Astrocyte (in vitro differentiated cells and primary cell): Measurements from ENCODE around the gene PTPRK.

Experiments
- EZH2 ChIP-seq: IDR thresholded peaks from 2 replicates; pipeline ENCODE4 v1.6.1; 2012; ENCODE audit warnings: mild to moderate bottlenecking, low read length, inconsistent platforms; ENCODE audit not compliant: insufficient read depth
- TF ChIP-seq, protein P1 (sequence below): IDR thresholded peaks from 2 replicates; pipeline ENCODE4 v1.5.1; 2011; ENCODE audit warnings: low read depth, mild to moderate bottlenecking, inconsistent platforms, low read length, moderate library complexity; ENCODE audit not compliant: insufficient read depth

DNA sequence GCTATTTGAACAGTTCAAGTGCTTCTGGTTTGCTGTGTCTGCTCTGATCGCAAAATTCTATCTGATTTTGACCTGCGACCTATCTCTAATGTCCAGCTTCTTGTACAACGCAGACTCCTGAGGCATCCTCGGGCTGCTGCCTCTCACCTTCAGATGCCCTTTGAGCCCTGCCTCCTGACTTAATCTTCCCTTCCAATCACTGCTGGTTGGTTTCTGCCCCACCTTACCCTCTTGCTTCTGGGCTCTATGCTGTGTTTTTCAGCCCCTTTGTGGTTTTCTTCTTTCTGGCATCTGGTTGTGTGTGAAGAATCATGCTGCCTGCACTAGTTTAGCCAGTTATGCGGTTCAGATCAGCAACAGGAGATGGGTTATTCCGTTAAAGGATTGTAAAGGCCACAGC is 488.4 kb downstream of the PTPRK start:
- TF ChIP-seq, protein P1, sequence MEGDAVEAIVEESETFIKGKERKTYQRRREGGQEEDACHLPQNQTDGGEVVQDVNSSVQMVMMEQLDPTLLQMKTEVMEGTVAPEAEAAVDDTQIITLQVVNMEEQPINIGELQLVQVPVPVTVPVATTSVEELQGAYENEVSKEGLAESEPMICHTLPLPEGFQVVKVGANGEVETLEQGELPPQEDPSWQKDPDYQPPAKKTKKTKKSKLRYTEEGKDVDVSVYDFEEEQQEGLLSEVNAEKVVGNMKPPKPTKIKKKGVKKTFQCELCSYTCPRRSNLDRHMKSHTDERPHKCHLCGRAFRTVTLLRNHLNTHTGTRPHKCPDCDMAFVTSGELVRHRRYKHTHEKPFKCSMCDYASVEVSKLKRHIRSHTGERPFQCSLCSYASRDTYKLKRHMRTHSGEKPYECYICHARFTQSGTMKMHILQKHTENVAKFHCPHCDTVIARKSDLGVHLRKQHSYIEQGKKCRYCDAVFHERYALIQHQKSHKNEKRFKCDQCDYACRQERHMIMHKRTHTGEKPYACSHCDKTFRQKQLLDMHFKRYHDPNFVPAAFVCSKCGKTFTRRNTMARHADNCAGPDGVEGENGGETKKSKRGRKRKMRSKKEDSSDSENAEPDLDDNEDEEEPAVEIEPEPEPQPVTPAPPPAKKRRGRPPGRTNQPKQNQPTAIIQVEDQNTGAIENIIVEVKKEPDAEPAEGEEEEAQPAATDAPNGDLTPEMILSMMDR = no peak
- no peak for TF ChIP-seq EZH2
